Tibial nerve (tissue), 4 donors: ENCODE data around the gene SGPP2. TPM values are rescaled to one million over a fixed set of nuclear protein-coding genes. Genes with fewer than 3 reads are reported as not detected.

ENCODE experiments used
- DNase-seq, 2 donors: peaks; one replicate each; pipeline ENCODE4 v3.0.0-alpha.2; 2019; ENCODE audit warnings: low spot score in 2 of 2
- H3K27ac ChIP-seq, 4 donors: fragments of 200-600 bp; sonication (generic) in 3 of 4; one replicate each; pipeline ENCODE4 v1.5.1; 2017 to 2019; ENCODE audit warnings: mild to moderate bottlenecking in 1 of 4
- H3K27me3 ChIP-seq, 2 donors: fragments of 200-600 bp; sonication (generic) in 1 of 2; one replicate each; pipeline versions ENCODE4 v1.5.1 to v1.6.0; 2017 to 2019
- H3K36me3 ChIP-seq, 3 donors: fragments of 200-600 bp; sonication (generic); one replicate each; pipeline ENCODE4 v1.5.1; 2018 to 2019
- H3K4me1 ChIP-seq, 4 donors: fragments of 200-600 bp; sonication (generic) in 3 of 4; one replicate each; pipeline ENCODE4 v1.5.1; 2017 to 2019
- H3K4me3 ChIP-seq, 4 donors: fragments of 200-600 bp; sonication (generic) in 3 of 4; one replicate each; pipeline ENCODE4 v1.5.1; 2017 to 2019; ENCODE audit warnings: mild to moderate bottlenecking in 1 of 4, moderate library complexity in 1 of 4
- H3K9me3 ChIP-seq, 4 donors: fragments of 200-600 bp; sonication (generic) in 3 of 4; one replicate each; pipeline ENCODE4 v1.5.1; 2017 to 2019
- EP300 ChIP-seq, 2 donors: sonication (generic); formaldehyde crosslinking; IDR thresholded peaks; one replicate each; pipeline ENCODE4 v1.6.1; 2017; ENCODE audit warnings: antibody characterized with exemption in 2 of 2, mild to moderate bottlenecking in 1 of 2
- POLR2A ChIP-seq, 2 donors: fragments of 450-650 bp; IDR thresholded peaks; one replicate each; pipeline ENCODE4 v1.6.1; 2017; ENCODE audit warnings: antibody characterized with exemption in 2 of 2, mild to moderate bottlenecking in 2 of 2, moderate library complexity in 2 of 2
- WGBS, 2 donors: methylation state at CpG; one replicate each; pipeline ENCODE4 v1.1.5; 2018; 5-methylcytosine and 5-hydroxymethylcytosine counted together
- total RNA-seq, 4 donors: library from RNA; depleted of rRNA; stranded (reverse); fragments of >200 nt; gene quantifications; one replicate each; pipeline ENCODE4 v1.1.0, GENCODE V29; 2016
- TF ChIP-seq, protein P1 (sequence below), 5 experiments: fragments of 200-600 bp in 3 of 5; fragments of 450-650 bp in 2 of 5; sonication (generic) in 3 of 5; IDR thresholded peaks; one replicate each; pipeline ENCODE4 v1.5.1; 2016 to 2019; ENCODE audit warnings: antibody characterized with exemption in 5 of 5, mild to moderate bottlenecking in 3 of 5, moderate library complexity in 2 of 5

Gene SGPP2
- total RNA-seq, 4 donors from 2014 or later = not detected

DNA sequence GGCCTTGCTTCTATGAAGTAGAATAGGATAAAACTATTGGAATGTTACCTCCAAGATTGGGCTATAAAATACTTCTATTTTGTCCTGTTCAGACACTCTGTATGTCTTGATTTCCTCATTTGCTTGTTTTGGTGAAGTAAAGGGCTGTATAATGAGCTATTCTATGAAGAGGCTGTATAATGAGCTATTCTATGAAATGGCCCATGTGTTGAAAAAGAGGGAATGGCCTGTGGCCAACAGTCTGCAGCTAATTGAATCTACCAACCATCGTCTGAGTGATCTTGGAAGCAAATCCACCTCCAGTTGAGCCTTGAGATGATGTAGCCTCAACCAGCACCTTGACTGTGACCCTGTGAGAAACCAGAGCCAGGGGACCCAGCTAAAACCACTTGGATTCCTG lies 3.8 kb upstream of the SGPP2 start:
- H3K4me3 ChIP-seq = no peak overlapping the region
- H3K27ac ChIP-seq = no peak overlapping the region
- H3K36me3 ChIP-seq = no peaks in the 10 kb centered on the region
- peaks cover 0 to 16% (median 5%) of the 10 kb centered on the region in 4 donors for H3K4me1 ChIP-seq
- TF ChIP-seq POLR2A (IDR thresholded peaks at IDR 0.05) = no peak
- no peak for TF ChIP-seq EP300 (IDR thresholded peaks at IDR 0.05)
- TF ChIP-seq, protein P1, sequence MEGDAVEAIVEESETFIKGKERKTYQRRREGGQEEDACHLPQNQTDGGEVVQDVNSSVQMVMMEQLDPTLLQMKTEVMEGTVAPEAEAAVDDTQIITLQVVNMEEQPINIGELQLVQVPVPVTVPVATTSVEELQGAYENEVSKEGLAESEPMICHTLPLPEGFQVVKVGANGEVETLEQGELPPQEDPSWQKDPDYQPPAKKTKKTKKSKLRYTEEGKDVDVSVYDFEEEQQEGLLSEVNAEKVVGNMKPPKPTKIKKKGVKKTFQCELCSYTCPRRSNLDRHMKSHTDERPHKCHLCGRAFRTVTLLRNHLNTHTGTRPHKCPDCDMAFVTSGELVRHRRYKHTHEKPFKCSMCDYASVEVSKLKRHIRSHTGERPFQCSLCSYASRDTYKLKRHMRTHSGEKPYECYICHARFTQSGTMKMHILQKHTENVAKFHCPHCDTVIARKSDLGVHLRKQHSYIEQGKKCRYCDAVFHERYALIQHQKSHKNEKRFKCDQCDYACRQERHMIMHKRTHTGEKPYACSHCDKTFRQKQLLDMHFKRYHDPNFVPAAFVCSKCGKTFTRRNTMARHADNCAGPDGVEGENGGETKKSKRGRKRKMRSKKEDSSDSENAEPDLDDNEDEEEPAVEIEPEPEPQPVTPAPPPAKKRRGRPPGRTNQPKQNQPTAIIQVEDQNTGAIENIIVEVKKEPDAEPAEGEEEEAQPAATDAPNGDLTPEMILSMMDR (IDR thresholded peaks at IDR 0.05) = no peak
- peaks cover 0 to 44% of the 10 kb centered on the region in 2 donors for H3K27me3 ChIP-seq
- 39 to 58% methylated on average over 1 of the region's 1 CpG for WGBS, 2 donors
- H3K9me3 ChIP-seq = no peaks in the 10 kb centered on the region
- no peak for DNase-seq

DNA sequence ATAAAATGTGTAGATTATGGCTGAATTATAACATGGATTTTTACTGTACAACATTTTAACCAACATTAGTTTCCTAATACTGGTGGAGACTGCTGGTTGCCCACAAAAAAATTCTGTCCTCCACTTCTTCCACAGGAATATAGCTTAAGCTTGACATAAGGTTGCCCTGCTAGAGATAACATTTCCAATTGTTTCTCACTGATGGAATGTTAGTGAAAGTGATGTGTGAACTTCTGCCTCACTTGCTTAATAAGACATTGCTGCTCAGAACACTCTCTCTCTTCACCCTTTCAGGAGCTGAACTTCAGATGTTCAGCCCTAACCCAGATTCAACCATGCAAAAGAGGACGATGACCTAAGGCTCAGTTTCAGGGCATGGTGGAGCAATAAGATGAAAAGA lies 2.7 kb upstream of the SGPP2 start:
- Histone ChIP-seq H3K36me3 (no peaks in the 10 kb centered on the region), H3K4me1 (peaks cover 0 to 16% (median 5%) of the 10 kb centered on the region in 4 donors), H3K27me3 (peaks cover 0 to 49% of the 10 kb centered on the region in 2 donors), H3K4me3 (no peak overlapping the region), H3K9me3 (no peaks in the 10 kb centered on the region), H3K27ac (no peak overlapping the region)
- DNase-seq = no peak
- WGBS, 2 donors = 84 to 93% methylated on average over 1 of the region's 1 CpG
- TF ChIP-seq EP300 (IDR thresholded peaks at IDR 0.05) (no peak), POLR2A (IDR thresholded peaks at IDR 0.05) (no peak)
- TF ChIP-seq, protein P1 (IDR thresholded peaks at IDR 0.05) = no peak

DNA sequence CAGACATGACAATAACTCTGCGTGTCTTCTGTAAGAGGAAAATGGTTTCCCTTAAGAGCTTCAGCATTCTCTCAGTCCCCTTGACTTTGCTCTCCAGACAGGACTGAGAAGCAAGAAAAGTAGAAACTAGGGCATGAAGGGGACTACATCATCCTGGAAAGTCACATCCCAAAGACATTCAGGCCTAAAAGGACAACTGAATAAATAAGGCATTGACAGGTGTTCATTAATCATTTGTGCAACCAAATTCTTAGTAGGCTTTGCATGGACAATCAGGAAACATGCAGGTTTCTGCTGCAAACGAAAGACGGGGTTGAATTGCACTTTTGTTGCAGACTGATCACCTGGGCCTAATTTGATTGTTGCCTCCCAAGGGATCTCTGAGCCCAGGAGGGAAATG lies 1.2 kb upstream of the SGPP2 start:
- H3K27me3 ChIP-seq = peaks cover 0 to 49% of the 10 kb centered on the region in 2 donors

DNA sequence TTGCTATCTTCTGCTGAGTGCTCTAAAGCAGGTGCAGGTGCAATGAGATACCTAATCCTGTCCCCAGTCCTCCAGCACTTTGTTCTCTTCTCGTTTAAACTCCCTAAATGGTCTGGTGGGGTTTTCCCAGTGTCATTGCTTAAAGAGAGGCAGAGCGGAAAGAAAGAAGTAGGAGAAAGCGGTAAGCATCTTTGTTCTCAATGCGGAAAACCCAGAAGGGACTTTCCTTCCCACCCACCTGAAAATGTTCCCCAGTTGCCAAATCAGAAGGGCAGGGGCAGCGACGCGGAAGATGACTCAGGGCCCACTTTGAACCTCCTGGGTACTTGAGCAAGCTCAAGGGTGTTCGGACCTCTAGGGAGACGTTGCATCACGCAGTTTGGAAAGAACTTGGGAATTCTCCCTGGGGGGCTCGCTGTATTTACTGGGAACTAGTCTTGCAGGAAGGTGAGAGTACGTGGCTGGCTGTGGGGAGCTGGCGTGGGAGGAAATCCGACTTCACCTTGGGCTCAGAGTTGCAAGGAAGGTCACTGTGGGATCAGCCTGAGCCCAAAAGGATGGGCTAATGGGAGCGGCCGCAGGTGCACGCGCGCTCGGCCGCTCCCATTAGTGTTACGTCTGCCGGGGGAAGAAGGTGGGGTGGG lies 589 bp upstream of the SGPP2 start:
- peaks cover 0 to 49% of the 10 kb centered on the region in 2 donors for H3K27me3 ChIP-seq

More for the DNA sequence above, 1.2 kb upstream of the SGPP2 start:
- Histone ChIP-seq H3K27ac (no peak overlapping the region), H3K4me1 (peaks cover 0 to 16% (median 5%) of the 10 kb centered on the region in 4 donors), H3K4me3 (no peak overlapping the region), H3K36me3 (no peaks in the 10 kb centered on the region), H3K9me3 (no peaks in the 10 kb centered on the region)
- DNase-seq = no peak
- 43 to 69% methylated on average over 3 of the region's 3 CpGs for WGBS, 2 donors
- TF ChIP-seq POLR2A (IDR thresholded peaks at IDR 0.05) = no peak

GRCh38 chr2:222424729-222425671 lies 657 bp downstream of the SGPP2 start:
- DNase-seq = no peak
- Histone ChIP-seq H3K9me3 (no peaks in the 10 kb centered on the region), H3K36me3 (no peaks in the 10 kb centered on the region), H3K27me3 (peaks cover 0 to 49% of the 10 kb centered on the region in 2 donors), H3K27ac (peak overlapping the region in 1 of 4 donors; percentile 76), H3K4me3 (peak overlapping the region in 2 of 4 donors; percentile 38 to 50), H3K4me1 (peaks cover 0 to 16% (median 5%) of the 10 kb centered on the region in 4 donors)
- WGBS, 2 donors = 6 to 8% methylated on average over 28 to 58 of the region's 74 CpGs
- no peak for TF ChIP-seq EP300 (IDR thresholded peaks at IDR 0.05)
- no peak for TF ChIP-seq POLR2A (IDR thresholded peaks at IDR 0.05)
- TF ChIP-seq, protein P1 (IDR thresholded peaks at IDR 0.05) = no peak

More for the DNA sequence above, 589 bp upstream of the SGPP2 start:
- peaks cover 0 to 16% (median 5%) of the 10 kb centered on the region in 4 donors for H3K4me1 ChIP-seq
- no peaks in the 10 kb centered on the region for H3K9me3 ChIP-seq
- peak overlapping the region in 1 of 4 donors; percentile 76 for H3K27ac ChIP-seq
- DNase-seq = no peak
- 14 to 21% methylated on average over 22 to 23 of the region's 23 CpGs for WGBS, 2 donors
- TF ChIP-seq EP300 (IDR thresholded peaks at IDR 0.05) = no peak
- no peak for TF ChIP-seq POLR2A (IDR thresholded peaks at IDR 0.05)
- TF ChIP-seq, protein P1 (IDR thresholded peaks at IDR 0.05) = no peak
- H3K36me3 ChIP-seq = no peaks in the 10 kb centered on the region
- H3K4me3 ChIP-seq = peak overlapping the region in 2 of 4 donors; percentile 38 to 50
